ENCODE data around the gene RNF217. TPM values are rescaled to one million over a fixed set of nuclear protein-coding genes. Genes with fewer than 3 reads are reported as not detected.

The RNF217 gene
- total RNA-seq, 1 donor from 2014 or later: 8.7 TPM

DNA sequence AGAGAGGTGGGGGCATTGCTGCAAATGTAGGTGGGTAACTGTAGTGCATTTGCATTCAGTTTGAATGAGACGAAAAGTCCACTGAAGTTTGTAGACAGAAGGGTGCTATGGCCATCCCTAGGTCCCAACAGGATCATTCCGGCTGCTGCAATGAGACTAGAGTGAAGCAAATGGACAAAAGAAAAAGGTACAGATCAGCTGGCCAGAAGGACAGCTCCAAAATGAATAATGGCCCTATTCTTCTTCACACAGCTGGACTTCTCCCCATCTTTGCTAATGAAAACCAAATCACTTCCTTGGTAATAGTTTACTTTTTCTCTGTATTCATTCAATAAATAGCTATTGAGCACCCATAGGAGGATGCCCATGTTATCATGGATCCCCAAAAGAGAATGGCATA lies 134.9 kb downstream of the RNF217 start:
- Mint-ChIP-seq H3K4me3 (peak overlapping the region; percentile 2), H3K36me3 (ENCODE audit: low read depth) (no peaks in the 10 kb centered on the region), H3K27me3 (ENCODE audit: low read depth) (peaks cover 4% of the 10 kb centered on the region), H3K4me1 (peaks cover 19% of the 10 kb centered on the region), H3K9me3 (no peaks in the 10 kb centered on the region), H3K27ac (ENCODE audit: unreplicated experiment) (no peak overlapping the region)
- TF ChIP-seq, protein P1, sequence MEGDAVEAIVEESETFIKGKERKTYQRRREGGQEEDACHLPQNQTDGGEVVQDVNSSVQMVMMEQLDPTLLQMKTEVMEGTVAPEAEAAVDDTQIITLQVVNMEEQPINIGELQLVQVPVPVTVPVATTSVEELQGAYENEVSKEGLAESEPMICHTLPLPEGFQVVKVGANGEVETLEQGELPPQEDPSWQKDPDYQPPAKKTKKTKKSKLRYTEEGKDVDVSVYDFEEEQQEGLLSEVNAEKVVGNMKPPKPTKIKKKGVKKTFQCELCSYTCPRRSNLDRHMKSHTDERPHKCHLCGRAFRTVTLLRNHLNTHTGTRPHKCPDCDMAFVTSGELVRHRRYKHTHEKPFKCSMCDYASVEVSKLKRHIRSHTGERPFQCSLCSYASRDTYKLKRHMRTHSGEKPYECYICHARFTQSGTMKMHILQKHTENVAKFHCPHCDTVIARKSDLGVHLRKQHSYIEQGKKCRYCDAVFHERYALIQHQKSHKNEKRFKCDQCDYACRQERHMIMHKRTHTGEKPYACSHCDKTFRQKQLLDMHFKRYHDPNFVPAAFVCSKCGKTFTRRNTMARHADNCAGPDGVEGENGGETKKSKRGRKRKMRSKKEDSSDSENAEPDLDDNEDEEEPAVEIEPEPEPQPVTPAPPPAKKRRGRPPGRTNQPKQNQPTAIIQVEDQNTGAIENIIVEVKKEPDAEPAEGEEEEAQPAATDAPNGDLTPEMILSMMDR (conservative IDR thresholded peaks at IDR 0.05): no peak
- DNase-seq (ENCODE audit: low read depth, low spot score): no peak

DNA sequence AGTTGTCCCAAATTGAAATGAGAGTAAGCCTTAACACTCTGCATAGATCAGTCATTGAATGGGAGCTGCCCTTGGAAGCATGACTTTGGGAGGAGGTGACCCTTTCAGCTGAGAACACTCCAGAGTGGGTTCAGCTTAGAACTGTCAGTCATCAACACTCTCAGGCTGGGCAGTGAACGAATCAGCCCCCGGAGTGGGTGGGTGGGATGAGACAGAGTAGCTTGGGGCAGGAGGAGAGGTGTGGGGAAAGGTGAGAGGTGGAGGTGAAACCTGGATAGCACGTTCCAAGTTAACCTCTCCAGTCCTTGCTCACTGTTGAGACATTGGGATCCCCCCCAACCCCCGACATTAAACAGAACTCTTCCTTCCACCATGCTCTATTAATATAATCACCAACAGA lies 136.0 kb downstream of the RNF217 start:
- H3K27me3 Mint-ChIP-seq (ENCODE audit: low read depth): peaks cover 4% of the 10 kb centered on the region

DNA sequence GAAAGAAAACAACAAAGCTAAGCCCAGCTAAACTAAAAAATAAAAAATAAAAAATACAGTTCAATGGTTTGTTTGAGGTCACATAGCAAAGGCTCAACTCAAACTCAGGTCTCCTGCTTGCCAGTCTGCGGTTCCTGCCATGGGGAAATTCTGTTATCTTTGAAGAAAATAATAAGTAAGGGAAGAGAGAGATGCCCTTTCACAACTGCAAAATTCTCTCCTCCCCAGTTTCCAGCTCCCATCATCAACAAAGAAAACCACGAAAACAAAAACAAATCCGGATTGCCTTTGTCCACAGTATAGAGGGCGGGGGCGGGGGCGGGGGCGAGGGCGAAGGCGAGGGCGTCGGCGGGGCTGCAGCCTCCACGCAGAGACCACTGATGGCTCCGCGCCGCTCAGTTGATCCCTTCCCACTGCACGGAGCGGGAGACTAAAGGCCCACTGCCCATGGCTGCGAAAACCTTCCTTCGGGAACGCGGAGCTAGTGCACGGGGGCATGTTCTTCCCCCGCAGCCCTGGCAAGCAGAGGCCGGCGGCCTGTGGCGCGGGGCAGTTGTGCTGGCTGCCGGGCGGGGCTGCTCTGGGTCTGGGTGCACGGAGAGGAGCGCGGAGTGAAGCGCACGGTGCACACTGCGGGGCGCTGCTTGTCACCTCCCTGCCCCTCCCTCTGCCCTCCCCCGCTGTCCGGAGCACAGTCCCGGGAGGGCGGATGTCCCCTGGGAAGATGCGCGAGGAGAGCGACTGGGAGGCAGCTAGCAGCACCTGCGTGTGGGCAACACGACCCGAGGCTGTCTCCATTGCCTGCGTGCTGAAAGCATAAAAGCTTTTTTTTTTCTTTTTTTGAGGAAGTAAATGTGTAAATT lies 137.2 kb downstream of the RNF217 start:
- H3K27ac Mint-ChIP-seq (ENCODE audit: unreplicated experiment): peak overlapping the region; percentile 24

More for the DNA sequence above, 136.0 kb downstream of the RNF217 start:
- Mint-ChIP-seq H3K27ac (ENCODE audit: unreplicated experiment) (no peak overlapping the region), H3K36me3 (ENCODE audit: low read depth) (no peaks in the 10 kb centered on the region), H3K4me1 (peaks cover 24% of the 10 kb centered on the region), H3K4me3 (peak overlapping the region; percentile 58), H3K9me3 (no peaks in the 10 kb centered on the region)
- no peak for DNase-seq (ENCODE audit: low read depth, low spot score)
- TF ChIP-seq, protein P1 (conservative IDR thresholded peaks at IDR 0.05): no peak

DNA sequence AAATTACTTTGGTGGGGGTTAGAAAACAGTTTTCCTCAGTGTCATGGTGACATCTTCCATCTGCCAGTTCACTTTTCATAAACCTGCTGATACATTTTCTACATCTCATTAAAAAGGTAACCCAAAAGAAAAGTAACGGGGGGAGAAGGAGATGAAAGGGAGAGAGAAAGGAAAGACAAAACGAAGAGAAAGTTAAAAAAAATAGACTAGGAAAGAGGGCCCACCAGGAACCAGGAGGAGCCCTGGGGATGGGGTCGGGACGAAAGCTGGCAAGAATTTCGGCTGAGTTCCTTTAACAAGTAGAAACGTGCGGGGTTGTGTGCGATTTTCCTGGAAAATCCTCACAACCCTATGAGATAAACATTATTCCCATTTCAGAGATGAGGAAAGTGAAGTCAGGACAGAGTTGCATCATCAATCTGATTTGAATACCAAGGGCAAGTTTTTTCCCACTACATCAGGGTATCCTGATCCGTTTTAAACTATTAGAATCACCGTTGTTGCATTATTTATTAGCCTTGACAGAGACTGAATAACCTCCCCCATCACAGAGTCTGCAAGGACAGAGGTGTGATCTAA lies 137.9 kb downstream of the RNF217 start:
- TF ChIP-seq, protein P1 (conservative IDR thresholded peaks at IDR 0.05): no peak
- Mint-ChIP-seq H3K9me3 (no peaks in the 10 kb centered on the region), H3K27ac (ENCODE audit: unreplicated experiment) (no peak overlapping the region), H3K4me3 (peak overlapping the region; percentile 78), H3K36me3 (ENCODE audit: low read depth) (no peaks in the 10 kb centered on the region), H3K27me3 (ENCODE audit: low read depth) (peaks cover 4% of the 10 kb centered on the region), H3K4me1 (peaks cover 36% of the 10 kb centered on the region)
- no peak for DNase-seq (ENCODE audit: low read depth, low spot score)

More for the DNA sequence above, 137.2 kb downstream of the RNF217 start:
- Mint-ChIP-seq H3K4me1 (peaks cover 29% of the 10 kb centered on the region), H3K9me3 (no peaks in the 10 kb centered on the region), H3K4me3 (peak overlapping the region; percentile 78), H3K36me3 (ENCODE audit: low read depth) (no peaks in the 10 kb centered on the region), H3K27me3 (ENCODE audit: low read depth) (peaks cover 4% of the 10 kb centered on the region)
- DNase-seq (ENCODE audit: low read depth, low spot score): peak; percentile 40
- TF ChIP-seq, protein P1 (conservative IDR thresholded peaks at IDR 0.05): no peak

DNA sequence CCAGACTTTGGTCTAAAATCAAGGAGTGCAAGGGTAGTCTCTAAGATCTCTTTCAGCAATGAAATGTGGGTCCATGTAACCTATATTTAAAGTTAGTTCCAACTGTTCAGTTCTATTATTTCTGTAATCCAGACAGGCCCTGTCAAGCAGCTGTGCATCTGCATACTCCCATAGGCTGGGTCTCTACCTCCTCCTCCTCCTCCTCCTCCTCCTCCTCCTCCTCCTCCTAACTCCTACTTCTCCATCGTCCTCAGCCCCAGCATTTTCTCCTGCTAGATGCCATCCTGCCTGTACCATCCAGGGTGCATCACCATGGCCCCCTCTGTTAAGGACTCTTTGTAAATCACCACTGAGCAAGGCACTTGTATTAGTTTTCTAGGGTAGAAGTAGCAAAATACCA lies 138.9 kb downstream of the RNF217 start:
- Mint-ChIP-seq H3K4me1 (peaks cover 36% of the 10 kb centered on the region), H3K9me3 (no peaks in the 10 kb centered on the region), H3K27ac (ENCODE audit: unreplicated experiment) (no peak overlapping the region), H3K27me3 (ENCODE audit: low read depth) (peaks cover 4% of the 10 kb centered on the region), H3K36me3 (ENCODE audit: low read depth) (no peaks in the 10 kb centered on the region), H3K4me3 (peak overlapping the region; percentile 42)
- TF ChIP-seq, protein P1 (conservative IDR thresholded peaks at IDR 0.05): no peak
- no peak for DNase-seq (ENCODE audit: low read depth, low spot score)
